Ishikawa (cell line): ENCODE measurements around the gene KREMEN1.

Source experiments
- CEBPB ChIP-seq: IDR thresholded peaks from 2 replicates; pipeline ENCODE4 v1.6.1; 2012
- CREB1 ChIP-seq: IDR thresholded peaks from 2 replicates; pipeline ENCODE4 v1.6.1; 2012; ENCODE audit warnings: low read depth
- EGR1 ChIP-seq: IDR thresholded peaks from 2 replicates; pipeline ENCODE4 v1.6.1; 2012
- EP300 ChIP-seq: IDR thresholded peaks from 2 replicates; pipeline ENCODE4 v1.6.1; 2012; ENCODE audit warnings: borderline replicate concordance
- FOXM1 ChIP-seq: IDR thresholded peaks from 2 replicates; pipeline ENCODE4 v1.6.1; 2012; ENCODE audit warnings: low read depth, borderline replicate concordance
- NFIC ChIP-seq: IDR thresholded peaks from 2 replicates; pipeline ENCODE4 v1.6.1; 2012
- RAD21 ChIP-seq: IDR thresholded peaks from 2 replicates; pipeline ENCODE4 v1.6.1; 2012; ENCODE audit warnings: low read depth
- TAF1 ChIP-seq: IDR thresholded peaks from 2 replicates; pipeline ENCODE4 v1.6.1; 2012; ENCODE audit warnings: low read depth, mild to moderate bottlenecking
- TCF12 ChIP-seq: IDR thresholded peaks from 2 replicates; pipeline ENCODE4 v1.6.1; 2012; ENCODE audit warnings: low read depth
- TEAD4 ChIP-seq: IDR thresholded peaks from 2 replicates; pipeline ENCODE4 v1.6.1; 2012
- YY1 ChIP-seq: IDR thresholded peaks from 2 replicates; pipeline ENCODE4 v1.6.1; 2012; ENCODE audit warnings: low read depth
- ZBTB7A ChIP-seq: IDR thresholded peaks from 2 replicates; pipeline ENCODE4 v1.6.1; 2012; ENCODE audit warnings: low read depth
- TF ChIP-seq, protein P1 (sequence below): IDR thresholded peaks from 2 replicates; pipeline ENCODE4 v1.6.1; 2012
- TF ChIP-seq, protein P2 (sequence below): IDR thresholded peaks from 2 replicates; pipeline ENCODE4 v1.6.1; 2012; ENCODE audit warnings: low read depth, mild to moderate bottlenecking
- TF ChIP-seq, protein P3 (sequence below): IDR thresholded peaks from 2 replicates; pipeline ENCODE4 v1.6.1; 2012

KREMEN1 gene

DNA sequence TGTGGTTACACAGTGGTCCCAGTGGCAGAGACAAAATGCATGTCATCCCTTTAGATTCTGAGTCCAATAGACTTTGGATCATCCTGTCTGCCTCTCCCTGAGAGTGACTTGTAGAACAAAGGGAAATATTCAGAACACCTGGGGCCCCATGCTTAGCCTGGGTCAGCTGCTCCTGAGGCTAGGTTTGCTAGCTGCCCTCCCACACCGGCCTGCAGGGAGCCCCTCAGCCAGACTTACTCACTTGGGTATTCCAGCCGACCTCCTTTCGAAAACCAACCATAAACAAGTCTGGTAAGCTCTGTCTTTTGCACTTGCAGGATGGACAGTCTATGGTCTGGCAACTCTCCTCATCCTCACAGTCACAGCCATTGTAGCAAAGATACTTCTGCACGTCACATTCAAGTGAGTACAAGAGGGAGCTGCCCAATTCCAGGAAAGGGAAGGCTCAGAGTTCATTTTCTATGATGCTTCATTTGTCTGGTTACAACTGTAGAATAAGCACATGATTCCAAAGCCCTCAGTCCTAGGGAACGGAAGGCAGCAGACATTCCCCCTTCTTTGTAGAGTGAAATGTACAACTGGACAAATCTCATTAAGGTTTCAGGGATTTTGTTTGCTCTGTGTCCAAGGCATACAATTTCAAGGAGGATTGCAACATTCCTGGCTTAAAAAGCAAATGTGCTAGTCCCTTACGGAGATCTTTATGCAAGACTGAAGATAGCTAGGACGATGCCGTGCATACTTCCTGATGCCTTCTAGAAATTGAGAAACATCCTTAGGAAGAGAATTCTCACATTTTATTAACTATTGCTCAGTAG, 67.3 kb downstream of the KREMEN1 start:
- TF ChIP-seq CEBPB = no peak
- TF ChIP-seq, protein P1, sequence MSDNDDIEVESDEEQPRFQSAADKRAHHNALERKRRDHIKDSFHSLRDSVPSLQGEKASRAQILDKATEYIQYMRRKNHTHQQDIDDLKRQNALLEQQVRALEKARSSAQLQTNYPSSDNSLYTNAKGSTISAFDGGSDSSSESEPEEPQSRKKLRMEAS = no peak
- TF ChIP-seq TEAD4 = no peak

DNA sequence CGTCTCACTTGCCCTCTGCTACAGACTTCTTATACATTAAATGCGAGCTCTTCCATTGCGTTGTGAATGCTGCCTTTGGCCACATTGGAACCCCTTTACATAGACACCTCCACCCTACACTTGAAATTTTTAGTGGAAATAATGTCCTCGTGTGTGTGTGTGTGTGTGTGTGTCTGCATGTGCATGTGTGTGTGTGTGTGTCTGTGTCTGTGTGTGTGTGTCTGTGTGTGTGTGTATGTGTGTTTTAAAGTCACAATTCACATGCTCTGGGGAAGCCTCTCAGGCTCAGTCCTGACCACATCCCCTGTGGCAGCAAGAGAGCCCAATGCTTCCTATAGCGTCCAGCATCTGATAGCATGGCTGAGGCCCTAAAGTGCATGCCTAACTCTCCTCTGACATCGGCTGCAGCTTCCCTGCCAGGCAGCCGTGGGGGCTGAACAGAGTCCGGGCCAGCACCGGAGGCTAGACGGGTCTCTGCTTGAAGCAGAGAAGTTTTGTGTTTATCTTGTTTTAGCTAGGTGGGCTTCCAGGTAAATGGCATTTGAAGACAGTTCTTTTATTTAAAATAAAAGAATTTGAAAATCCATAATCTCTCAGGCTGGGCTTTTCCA, 68.3 kb downstream of the KREMEN1 start:
- no peak for TF ChIP-seq EP300
- no peak for TF ChIP-seq NFIC
- no peak for TF ChIP-seq CREB1
- no peak for TF ChIP-seq TEAD4
- TF ChIP-seq CEBPB = no peak
- TF ChIP-seq, protein P2, sequence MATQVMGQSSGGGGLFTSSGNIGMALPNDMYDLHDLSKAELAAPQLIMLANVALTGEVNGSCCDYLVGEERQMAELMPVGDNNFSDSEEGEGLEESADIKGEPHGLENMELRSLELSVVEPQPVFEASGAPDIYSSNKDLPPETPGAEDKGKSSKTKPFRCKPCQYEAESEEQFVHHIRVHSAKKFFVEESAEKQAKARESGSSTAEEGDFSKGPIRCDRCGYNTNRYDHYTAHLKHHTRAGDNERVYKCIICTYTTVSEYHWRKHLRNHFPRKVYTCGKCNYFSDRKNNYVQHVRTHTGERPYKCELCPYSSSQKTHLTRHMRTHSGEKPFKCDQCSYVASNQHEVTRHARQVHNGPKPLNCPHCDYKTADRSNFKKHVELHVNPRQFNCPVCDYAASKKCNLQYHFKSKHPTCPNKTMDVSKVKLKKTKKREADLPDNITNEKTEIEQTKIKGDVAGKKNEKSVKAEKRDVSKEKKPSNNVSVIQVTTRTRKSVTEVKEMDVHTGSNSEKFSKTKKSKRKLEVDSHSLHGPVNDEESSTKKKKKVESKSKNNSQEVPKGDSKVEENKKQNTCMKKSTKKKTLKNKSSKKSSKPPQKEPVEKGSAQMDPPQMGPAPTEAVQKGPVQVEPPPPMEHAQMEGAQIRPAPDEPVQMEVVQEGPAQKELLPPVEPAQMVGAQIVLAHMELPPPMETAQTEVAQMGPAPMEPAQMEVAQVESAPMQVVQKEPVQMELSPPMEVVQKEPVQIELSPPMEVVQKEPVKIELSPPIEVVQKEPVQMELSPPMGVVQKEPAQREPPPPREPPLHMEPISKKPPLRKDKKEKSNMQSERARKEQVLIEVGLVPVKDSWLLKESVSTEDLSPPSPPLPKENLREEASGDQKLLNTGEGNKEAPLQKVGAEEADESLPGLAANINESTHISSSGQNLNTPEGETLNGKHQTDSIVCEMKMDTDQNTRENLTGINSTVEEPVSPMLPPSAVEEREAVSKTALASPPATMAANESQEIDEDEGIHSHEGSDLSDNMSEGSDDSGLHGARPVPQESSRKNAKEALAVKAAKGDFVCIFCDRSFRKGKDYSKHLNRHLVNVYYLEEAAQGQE = no peak
- no peak for TF ChIP-seq FOXM1
- TF ChIP-seq, protein P3, sequence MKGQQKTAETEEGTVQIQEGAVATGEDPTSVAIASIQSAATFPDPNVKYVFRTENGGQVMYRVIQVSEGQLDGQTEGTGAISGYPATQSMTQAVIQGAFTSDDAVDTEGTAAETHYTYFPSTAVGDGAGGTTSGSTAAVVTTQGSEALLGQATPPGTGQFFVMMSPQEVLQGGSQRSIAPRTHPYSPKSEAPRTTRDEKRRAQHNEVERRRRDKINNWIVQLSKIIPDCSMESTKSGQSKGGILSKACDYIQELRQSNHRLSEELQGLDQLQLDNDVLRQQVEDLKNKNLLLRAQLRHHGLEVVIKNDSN = no peak
- TF ChIP-seq, protein P1 = no peak
- no peak for TF ChIP-seq ZBTB7A
- no peak for TF ChIP-seq RAD21
- TF ChIP-seq TAF1 = no peak
- TF ChIP-seq EGR1 = no peak
- TF ChIP-seq TCF12 = no peak
- TF ChIP-seq YY1 = no peak

DNA sequence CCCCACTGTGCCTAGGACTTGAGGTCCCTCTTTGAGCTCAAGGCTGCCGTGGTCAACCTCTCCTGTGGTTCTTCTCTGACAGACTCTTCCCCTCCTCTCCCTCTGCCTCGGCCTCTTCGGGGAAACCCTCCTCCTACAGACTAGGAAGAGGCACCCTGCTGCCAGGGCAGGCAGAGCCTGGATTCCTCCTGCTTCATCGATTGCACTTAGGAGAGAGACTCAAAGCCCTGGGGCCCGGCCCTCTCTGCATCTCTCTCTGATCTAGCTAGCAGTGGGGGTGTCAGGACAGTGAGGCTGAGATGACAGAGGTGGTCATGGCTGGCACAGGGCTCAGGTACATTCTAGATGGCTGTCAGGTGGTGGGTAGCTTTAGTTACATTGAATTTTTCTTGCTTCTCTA, 69.3 kb downstream of the KREMEN1 start:
- TF ChIP-seq FOXM1 = no peak
- TF ChIP-seq RAD21 = no peak
- TF ChIP-seq TAF1 = no peak
- TF ChIP-seq ZBTB7A = no peak
- TF ChIP-seq TEAD4 = no peak
- TF ChIP-seq CEBPB = no peak
- TF ChIP-seq CREB1 = no peak
- TF ChIP-seq, protein P1 = no peak

DNA sequence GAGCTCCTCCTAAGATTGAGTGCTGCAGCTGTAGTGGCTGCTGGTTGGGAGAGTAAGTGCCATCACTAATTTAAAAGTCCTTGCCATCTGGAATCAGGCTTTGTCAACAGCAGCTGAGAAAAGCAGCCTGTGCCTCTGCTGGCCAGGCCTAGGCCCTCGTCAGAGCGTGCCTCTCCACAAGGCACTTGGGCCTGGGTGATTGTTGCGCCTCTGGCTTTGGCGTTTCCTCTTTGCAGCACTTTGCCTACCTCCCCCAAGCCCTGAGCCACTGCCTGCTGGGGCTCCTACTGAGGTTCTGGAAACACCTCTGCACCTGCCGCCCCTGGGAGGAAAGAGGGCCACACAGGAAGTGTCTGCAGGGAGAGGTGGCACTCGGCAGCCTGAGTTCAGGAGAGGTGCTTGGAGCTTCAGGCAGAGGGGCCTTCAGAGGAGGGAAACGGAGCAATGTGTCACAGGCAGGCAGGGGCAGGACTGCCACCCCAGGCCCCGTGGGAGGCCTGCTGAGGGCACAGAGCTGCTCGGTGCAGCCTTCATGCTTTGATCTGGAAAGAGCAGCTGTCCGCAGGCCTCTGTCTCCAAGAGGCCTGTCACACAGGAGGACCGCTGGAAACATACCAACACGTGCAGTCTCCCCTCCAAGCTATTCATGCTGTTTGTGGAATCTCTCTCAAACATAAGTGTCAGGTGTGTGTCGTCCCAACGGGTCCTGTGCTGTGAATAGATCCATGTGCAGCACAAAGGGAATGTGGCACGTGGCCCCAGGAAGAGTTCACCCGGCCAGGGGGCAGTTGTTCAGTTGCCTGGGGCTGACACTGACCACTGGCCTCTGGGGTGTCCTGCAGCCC, 71.3 kb downstream of the KREMEN1 start:
- TF ChIP-seq EP300 = no peak
- TF ChIP-seq TAF1 = no peak
- TF ChIP-seq TCF12 = no peak
- TF ChIP-seq TEAD4 = no peak
- TF ChIP-seq, protein P2 = no peak
- TF ChIP-seq NFIC = no peak
- TF ChIP-seq CREB1 = no peak
- TF ChIP-seq, protein P3 = no peak
- TF ChIP-seq CEBPB = no peak
- no peak for TF ChIP-seq FOXM1
- TF ChIP-seq ZBTB7A = no peak
- no peak for TF ChIP-seq EGR1
- no peak for TF ChIP-seq RAD21
- TF ChIP-seq, protein P1 = no peak

DNA sequence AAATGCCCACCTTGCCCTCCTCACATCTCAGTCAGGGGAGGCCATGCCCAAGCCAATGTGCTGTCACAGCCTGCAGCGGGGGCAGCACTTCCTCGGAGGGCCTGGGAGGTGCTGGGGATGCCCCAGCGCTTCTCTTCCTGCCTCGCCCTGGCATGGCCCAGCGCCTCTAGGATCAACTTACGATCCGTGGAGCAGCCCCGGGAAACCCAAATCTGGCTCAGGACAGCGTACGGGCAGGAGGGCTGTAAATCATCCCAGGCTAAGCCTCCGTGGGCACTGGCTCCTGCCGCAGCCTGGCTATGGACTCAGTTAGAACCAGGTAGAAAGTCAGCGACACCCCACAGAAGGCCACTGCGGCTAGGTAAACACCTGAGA, 71.9 kb downstream of the KREMEN1 start:
- TF ChIP-seq, protein P3 = no peak
- TF ChIP-seq CEBPB = no peak
